AG04450 (cell line): Measurements from ENCODE around the gene JUNB. TPM values are rescaled to one million over a fixed set of nuclear protein-coding genes. Genes with fewer than 3 reads are reported as not detected.

Experiments
- CTCF ChIA-PET: fragments of 300-600, 350-600 bp; formaldehyde crosslinking; extraction: SDS; loops from one replicate; lab custom pipeline; 2022; ENCODE audit warnings: antibody characterized with exemption, inconsistent platforms; lab: Charles Lee
- POLR2A ChIA-PET: fragments of 350-600 bp; formaldehyde crosslinking; extraction: SDS; loops from one replicate; lab custom pipeline; 2021; ENCODE audit warnings: antibody characterized with exemption, inconsistent platforms; lab: Yijun Ruan, JAX
- DNase-seq: peaks from one replicate; pipeline ENCODE4 v3.0.0-alpha.2; 2011; ENCODE audit warnings: low read depth, low spot score
- H3K27ac ChIP-seq: one replicate; pipeline ENCODE4 v1.5.1; 2012; ENCODE audit warnings: low read depth, low read length, control low read depth
- H3K27me3 ChIP-seq: one replicate; pipeline ENCODE4 v1.6.0; 2012; ENCODE audit warnings: low read length; ENCODE audit not compliant: control insufficient read depth, insufficient read depth
- H3K4me3 ChIP-seq: 2 replicates; pipeline ENCODE4 v1.5.1; 2011; ENCODE audit warnings: mild to moderate bottlenecking, low read depth, low read length, control low read depth
- H3K9me3 ChIP-seq: 2 replicates; pipeline ENCODE4 v1.5.1; 2012; ENCODE audit warnings: low read length; ENCODE audit not compliant: control insufficient read depth, insufficient read depth
- polyA plus RNA-seq: library from polyadenylated mRNA; depleted of rRNA; stranded (reverse); fragments of >200 nt; gene quantifications from 2 replicates; pipeline ENCODE4 v1.2.3, GENCODE V29; 2011
- TF ChIP-seq, protein P1 (sequence below): IDR thresholded peaks from 2 replicates; pipeline ENCODE4 v1.5.1; 2011; ENCODE audit warnings: low read depth, low read length, control low read depth, inconsistent platforms

The JUNB gene
- polyA plus RNA-seq, 1 experiment, result 24.1 TPM

DNA sequence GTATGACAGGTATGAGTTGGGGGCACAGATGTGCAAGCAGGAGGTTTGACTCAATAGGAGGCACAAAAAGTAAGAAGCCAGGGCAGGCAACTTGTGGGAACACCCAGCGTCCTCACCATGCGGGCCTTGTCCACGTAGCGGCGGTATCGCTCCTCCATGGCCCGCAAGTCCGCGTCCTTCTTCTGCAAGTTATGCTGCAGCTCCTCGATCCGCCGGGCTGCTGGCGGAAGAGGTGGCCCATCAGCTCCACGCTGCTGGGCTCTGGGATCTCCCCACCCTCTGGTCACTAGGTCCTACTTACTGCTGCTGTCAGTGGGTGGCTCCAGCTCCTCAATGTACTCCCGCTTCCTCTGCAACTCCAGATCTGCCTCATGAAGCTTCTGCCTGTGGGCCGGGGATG, 26.6 kb upstream of the JUNB start:
- H3K27me3 ChIP-seq, result no peaks in the 10 kb centered on the region
- peaks cover 6% of the 10 kb centered on the region for H3K9me3 ChIP-seq
- POLR2A ChIA-PET, result interaction anchor here (1.1 to 2.5 kb wide), 3 partner anchors 27 to 31 kb away, joined by 5 to 11 read pairs (median 5); partner anchors contain the start of gene JUNB
- H3K27ac ChIP-seq, result no peak overlapping the region
- TF ChIP-seq, protein P1, sequence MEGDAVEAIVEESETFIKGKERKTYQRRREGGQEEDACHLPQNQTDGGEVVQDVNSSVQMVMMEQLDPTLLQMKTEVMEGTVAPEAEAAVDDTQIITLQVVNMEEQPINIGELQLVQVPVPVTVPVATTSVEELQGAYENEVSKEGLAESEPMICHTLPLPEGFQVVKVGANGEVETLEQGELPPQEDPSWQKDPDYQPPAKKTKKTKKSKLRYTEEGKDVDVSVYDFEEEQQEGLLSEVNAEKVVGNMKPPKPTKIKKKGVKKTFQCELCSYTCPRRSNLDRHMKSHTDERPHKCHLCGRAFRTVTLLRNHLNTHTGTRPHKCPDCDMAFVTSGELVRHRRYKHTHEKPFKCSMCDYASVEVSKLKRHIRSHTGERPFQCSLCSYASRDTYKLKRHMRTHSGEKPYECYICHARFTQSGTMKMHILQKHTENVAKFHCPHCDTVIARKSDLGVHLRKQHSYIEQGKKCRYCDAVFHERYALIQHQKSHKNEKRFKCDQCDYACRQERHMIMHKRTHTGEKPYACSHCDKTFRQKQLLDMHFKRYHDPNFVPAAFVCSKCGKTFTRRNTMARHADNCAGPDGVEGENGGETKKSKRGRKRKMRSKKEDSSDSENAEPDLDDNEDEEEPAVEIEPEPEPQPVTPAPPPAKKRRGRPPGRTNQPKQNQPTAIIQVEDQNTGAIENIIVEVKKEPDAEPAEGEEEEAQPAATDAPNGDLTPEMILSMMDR, result no peak
- no peak overlapping the region for H3K4me3 ChIP-seq
- CTCF ChIA-PET, result interaction anchor here (0.6 to 11.9 kb wide), 12 partner anchors 9 to 110 kb away, joined by 3 to 410 read pairs (median 16); partner anchors contain the start of genes GET3, HOOK2, JUNB and PRDX2
- DNase-seq, result no peak

DNA sequence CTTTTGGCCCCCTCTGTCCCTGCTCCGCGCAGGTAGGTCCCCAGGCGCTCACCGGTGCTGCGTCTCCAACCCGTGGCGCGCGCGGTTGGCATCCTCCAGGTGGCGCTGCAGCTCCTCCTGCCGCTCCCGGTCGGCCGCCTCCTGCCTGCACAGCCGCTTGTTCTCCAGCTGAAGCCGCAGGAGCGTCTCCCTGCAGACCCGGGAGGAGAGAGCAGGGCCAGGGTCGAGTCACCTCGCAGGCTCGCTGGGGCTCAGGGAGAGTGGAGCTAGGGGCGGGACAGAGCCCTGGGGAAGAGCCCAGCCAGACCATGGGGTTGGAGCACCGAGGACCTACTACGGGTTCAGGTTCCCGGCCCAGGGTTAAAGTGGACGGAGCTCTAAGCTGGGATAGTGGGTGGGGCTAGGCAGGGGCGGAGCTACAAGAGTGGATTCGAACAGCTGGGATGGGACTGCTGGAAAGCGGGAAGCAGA, 25.2 kb upstream of the JUNB start:
- DNase-seq, result peak; percentile 45
- peaks cover 6% of the 10 kb centered on the region for H3K9me3 ChIP-seq
- CTCF ChIA-PET, result interaction anchor here (0.6 to 11.9 kb wide), 32 partner anchors 10 to 842 kb away, joined by 3 to 410 read pairs (median 6); partner anchors contain the start of genes BEST2, GCDH, GET3 and HOOK2
- no peak overlapping the region for H3K27ac ChIP-seq
- H3K27me3 ChIP-seq, result no peaks in the 10 kb centered on the region
- POLR2A ChIA-PET, result interaction anchor here (0.6 to 3.6 kb wide), 8 partner anchors 8 to 82 kb away, joined by 3 to 58 read pairs (median 4); partner anchors contain the start of genes FBXW9, GET3 and JUNB
- peak overlapping the region; percentile 68 for H3K4me3 ChIP-seq
- TF ChIP-seq, protein P1, result peak; percentile 77

DNA sequence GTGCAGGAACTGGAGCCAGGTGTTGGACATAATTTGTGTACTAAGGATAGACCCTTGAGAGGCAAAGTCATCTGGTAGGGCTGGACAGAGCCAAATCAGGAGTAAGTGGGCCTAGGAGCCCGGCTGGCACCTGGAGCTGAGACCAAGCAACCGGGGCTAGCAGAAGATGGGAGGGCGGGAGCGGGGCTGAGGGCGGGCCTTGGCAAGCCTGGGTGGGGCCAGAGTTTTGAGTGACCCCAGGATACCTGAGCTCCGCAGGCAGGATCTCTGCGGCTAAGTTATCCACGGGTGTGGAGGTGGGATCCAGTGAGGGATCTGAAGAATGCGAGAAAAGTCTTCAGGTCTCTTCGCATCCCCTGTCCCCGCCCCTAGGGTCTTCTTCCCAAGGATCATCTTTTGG, 24.1 kb upstream of the JUNB start:
- TF ChIP-seq, protein P1, result no peak
- POLR2A ChIA-PET, result interaction anchor here (1.2 to 3.6 kb wide), 2 partner anchors 10 to 25 kb away, joined by 3 to 58 read pairs; partner anchors contain the start of gene JUNB
- Histone ChIP-seq H3K27ac (no peak overlapping the region), H3K27me3 (no peaks in the 10 kb centered on the region), H3K9me3 (peaks cover 6% of the 10 kb centered on the region), H3K4me3 (no peak overlapping the region)
- CTCF ChIA-PET, result interaction anchor here (1.1 to 11.9 kb wide), 7 partner anchors 11 to 82 kb away, joined by 3 to 410 read pairs (median 6); partner anchors contain the start of genes JUNB, PRDX2, RTBDN and THSD8
- DNase-seq, result no peak

DNA sequence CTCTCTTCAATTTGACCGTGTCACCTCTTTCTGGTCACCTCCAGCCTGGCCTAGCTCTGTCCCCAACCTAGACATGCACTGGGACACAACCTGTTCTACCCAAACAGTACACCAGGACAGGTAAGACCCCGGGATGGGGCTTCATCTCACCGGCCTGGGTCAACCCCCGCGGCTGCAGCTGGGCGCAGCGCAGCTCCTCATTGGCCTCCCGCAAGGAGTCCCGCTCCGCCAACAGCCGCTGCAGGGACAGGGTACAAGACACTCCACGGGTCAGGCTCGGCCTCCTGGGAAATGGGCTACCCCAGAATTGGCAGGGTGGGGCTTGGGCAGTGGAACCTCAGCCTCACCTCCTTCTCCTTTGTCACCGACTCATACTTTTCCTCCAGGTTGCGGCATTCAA, 23.6 kb upstream of the JUNB start:
- Histone ChIP-seq H3K4me3 (no peak overlapping the region), H3K27me3 (no peaks in the 10 kb centered on the region), H3K27ac (no peak overlapping the region), H3K9me3 (peaks cover 6% of the 10 kb centered on the region)
- CTCF ChIA-PET, result interaction anchor here (0.6 to 11.9 kb wide), 6 partner anchors 12 to 81 kb away, joined by 3 to 410 read pairs (median 29); partner anchors contain the start of genes JUNB, PRDX2, RTBDN and THSD8
- POLR2A ChIA-PET, result interaction anchor here (3.6 kb wide), 1 partner anchor 25 kb away, joined by 58 read pairs; the partner anchor contains the start of gene JUNB
- TF ChIP-seq, protein P1, result no peak
- DNase-seq, result no peak

DNA sequence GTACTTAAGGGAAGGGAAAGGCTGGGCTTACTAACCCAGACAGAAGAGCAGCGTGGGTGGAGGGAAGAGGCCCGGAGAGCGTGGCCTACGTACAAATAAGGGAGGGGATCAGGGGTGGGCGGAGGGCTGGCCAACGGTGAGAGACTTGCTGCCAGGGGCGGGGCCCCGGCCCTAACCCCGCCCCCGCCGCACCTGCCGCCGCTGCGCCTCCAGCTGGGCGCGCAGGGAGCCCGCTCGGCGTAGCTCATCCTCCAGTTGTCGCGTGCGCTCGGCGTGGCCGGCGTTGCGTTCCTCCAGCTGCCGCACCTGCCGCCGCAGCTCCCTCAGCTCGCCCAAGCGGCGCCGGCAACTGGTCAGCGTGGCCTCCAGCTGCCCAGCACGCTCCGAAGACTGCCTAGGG, 21.6 kb upstream of the JUNB start:
- ChIA-PET POLR2A (interaction anchor here (0.7 kb wide), 1 partner anchor 25 kb away, joined by 3 read pairs; no protein-coding TSS in a partner anchor), CTCF (interaction anchor here (1.6 to 2.3 kb wide), 2 partner anchors 9 to 27 kb away, joined by 6 to 8 read pairs; no protein-coding TSS in a partner anchor)
- TF ChIP-seq, protein P1, result no peak
- no peak overlapping the region for H3K27ac ChIP-seq
- no peaks in the 10 kb centered on the region for H3K27me3 ChIP-seq
- no peaks in the 10 kb centered on the region for H3K9me3 ChIP-seq
- DNase-seq, result no peak
- H3K4me3 ChIP-seq, result no peak overlapping the region
